GM19238 (cell line): ENCODE data around the gene ONECUT3.
A peak's percentile ranks its signal among the peaks of the same experiment; 100 is the strongest.

Experiments
- DNase-seq: peaks from one replicate; pipeline ENCODE4 v3.0.0; 2011; ENCODE audit warnings: low spot score; ENCODE audit not compliant: insufficient read length

The ONECUT3 gene

DNA sequence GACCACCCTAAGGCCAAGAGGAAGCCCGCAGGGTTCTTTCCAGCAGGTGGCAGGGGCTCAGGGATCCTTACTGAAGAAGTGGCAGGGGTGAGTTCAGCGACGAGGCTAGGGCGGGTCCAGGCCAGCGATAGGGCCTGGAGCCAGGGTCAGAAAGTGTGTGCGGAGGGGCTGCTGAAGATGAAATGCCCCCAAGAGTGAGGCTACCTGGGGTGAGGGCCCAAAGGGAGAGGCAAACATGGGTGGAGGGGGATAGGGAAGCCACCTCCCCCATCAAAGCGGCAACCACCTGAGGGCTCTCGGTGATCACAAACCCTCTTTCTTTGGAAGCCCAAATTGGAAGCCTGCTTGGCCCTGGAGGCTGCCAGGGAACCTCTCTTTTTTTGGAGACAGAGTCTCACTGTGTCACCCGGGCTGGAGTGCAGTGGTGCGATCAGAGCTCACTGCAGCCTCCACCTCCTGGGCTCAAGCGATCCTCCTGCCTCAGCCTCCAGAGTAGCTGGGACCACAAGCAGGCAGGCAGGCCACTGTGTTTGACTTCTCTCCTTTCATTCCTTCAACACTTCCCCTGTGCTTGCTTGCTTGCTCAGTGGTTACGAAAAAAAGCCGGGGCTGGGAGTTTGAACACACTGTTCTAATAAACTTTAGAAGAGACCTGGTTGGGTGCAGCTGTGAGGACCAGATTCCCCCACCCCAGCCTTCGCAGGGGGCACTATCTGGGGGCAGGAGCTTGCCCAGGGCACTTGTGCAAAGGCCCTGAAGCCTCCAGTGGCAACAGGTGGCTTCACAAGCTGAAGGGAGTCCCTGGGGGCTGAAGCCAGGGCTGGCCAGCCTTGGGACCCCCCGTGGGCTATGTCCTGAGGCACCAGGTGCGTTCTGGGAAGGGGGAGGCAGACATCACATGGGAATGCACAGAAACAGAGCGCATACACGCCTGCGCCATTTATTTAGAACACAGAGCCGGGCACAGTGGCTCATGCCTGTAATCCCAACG is 60.2 kb downstream of the ONECUT3 start:
- no peak for DNase-seq

DNA sequence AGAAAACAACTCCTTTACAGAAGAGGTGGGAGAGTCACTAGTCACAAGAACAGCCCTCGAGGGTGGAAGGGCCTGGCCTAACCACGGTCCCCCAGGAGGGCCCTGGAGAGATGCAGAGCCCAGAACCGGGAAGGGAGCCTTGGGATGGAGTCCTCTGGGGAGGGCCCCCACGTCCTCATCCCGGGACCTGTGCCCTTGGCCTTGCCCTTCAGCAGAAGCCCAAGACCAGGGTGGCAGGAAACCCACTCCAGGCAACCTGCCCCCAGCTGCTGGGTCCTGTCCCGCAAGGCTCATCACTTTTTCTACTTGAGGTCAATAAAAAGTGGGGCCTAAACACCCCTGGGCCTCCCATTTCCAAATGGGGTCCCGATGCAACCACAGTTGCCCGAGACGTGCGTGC is 61.1 kb downstream of the ONECUT3 start:
- no peak for DNase-seq

DNA sequence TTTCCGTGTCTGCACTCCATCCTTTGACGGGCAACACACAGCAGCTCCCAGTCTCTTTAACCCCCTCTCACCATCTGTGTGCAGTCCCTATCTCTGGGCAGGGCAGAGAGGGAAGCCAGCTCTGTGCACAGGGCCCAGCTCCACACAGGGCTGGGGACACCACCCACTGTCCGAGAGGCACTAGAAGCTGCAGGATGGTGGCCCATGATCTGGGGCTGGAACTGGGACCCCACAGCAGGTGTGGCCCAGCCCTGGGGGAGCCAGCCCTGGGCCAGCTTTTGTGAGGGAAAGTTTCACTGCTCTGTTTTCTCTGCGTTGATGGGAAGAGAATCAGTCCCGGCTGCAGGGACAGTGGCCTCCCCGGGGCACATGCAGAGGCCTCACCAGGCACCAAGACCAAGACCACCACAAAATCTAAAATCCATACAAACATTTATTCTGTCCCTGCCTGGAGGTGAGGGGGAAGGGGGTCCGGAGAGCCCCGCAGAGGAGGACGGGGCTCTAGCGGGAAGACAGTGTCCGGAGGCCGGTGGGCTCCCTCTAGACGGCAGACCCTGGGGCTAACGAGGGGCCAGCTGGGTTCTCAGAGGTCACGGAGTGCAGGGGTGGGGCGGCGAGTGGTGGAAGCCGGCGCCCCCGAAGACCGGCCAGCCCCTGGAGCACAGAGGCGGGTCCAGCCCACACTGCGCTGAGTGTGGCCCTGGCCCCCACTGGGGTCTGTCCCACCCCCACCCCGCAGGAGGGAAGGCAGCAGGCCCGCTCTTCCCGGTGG is 61.7 kb downstream of the ONECUT3 start:
- DNase-seq = no peak

DNA sequence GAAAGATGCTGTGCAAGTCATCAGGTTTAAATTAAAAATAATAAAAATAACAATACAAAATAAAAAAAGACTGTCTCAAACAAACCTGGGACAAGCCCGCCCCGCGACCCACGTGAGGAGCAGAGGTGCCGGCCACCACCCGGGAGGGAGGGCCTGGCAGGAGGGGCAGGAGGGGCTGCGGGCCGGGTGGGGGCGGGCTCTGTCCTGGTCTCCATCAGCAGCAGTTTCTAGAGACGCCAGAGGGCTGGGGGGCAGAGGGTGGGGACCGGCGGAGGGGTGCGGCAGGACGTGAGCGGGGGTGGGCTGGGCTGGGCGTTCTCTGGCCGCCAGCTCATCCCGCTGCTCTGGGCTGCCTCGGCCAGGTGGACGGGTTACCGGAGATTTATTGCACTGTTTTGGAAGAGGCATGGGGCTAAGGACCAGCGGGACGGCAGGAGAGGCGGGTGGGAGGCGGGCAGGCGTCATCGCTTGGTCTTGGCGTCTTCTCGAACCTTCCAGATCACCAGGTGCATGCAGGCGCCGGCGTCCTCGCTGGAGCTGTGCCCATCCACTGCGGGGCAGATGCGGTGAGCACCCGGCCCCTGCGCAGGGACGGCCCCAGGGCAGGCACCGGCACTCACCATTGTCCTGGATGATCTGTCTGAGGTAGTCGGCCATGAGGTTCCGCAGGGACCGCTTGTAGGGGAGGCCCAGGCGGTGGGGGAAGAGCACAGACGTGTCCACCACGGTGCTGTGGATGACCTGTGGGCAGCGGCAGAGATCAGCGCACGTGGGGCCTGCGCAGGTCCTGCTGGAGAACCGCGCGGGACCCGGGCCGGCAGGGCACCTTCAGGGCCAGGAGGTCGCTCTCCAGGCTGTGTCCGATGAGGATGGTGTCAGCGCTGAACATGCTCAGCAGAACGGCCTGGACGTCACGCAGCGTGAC is 62.6 kb downstream of the ONECUT3 start:
- DNase-seq = no peak

DNA sequence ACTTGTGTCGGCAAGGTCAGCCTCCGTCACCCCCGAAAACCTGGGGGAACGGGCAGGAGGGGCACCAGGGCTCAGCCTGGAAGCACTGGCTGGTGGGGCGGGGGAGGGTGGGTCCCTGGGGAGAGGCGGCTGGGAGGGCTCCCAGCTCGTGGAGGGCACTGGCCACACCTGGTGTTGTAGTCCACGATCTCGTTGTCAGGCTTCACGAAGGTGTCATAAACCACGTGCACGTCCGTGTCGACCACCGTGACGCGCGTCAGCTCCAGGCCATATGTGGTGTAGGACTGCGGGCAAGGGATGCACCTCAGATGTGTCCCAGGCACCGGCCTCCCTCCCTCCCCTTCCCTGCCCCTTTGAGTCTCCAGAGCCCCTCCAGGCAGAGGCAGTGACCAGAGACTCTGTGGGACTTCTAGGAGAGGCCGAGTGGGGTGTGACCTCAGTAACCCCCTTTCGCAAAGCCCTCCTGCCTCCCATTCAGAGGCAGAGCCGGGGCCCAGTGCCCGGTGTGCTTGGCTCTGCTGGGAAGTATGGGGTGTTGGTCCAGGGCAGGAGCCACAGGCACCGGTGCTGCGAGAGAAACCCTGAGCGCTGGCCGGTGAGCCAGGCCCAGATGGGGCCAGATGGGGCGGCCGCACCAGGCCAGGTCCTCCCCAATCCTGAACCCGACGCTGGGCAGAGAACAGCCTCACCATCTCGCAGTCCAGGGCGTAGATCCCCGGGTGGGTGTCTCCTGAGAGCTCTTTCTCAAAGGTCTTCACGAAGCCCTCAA is 63.4 kb downstream of the ONECUT3 start:
- no peak for DNase-seq

DNA sequence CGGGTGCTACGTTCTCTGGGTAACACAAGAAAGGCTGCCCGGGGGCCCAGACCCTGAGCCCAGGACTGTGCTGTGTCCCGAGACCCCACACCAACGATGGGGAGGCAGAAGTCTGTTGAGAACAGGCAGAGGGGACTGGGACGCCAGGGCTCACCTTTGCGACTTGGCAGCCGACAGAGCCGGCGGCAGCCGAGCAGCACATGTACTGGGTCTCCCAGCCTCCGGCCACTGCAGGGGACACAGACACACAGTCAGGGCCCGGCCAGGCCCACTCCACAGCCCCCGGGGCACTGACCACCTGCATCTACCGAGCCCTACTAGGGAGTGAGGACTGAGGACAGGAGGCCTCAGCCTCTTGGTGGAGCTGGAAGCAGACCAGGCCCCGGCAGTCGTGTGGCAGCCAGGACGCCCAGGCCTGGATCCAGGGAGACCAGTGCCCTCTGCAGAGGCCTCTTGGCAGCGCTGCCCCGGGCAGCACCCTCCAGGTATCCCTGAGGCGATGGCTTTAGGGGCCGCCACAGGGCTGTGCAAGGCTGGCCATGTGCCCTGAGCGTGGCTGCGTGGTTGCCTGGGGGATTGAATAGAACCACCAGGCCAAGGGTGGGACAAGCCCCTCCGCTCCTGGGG is 64.4 kb downstream of the ONECUT3 start:
- DNase-seq = no peak

DNA sequence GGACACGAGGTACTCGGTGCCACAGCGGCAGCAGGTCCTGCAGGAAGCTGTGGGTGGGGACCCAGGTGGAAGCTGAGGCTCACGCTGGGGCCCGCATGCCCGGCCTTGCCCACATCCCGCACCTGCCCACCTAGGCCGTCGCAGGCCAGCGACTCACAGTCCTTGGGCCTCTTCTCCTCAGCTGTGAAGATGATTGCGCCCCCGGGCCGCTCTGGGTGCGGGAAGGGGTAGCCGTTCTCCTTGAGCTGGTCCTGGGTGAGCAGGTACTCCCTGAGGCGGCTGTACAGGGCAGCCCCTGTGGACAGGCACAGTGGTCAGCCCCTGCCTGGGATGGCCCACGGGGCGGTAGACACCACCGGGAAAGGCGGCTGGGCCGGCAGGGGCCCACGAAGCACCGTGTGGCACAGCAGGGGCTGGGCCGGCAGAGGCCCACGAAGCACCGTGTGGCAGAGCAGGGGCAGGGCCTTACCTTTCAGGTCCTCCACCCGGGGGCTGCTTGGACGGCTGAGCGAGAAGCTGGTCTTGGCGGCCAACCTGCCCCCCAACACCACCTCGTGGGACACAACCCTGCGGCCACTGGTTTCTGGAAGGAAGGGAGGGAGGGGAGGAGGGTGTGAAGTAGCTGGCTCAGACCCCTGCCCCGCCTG is 65.4 kb downstream of the ONECUT3 start:
- DNase-seq = no peak

DNA sequence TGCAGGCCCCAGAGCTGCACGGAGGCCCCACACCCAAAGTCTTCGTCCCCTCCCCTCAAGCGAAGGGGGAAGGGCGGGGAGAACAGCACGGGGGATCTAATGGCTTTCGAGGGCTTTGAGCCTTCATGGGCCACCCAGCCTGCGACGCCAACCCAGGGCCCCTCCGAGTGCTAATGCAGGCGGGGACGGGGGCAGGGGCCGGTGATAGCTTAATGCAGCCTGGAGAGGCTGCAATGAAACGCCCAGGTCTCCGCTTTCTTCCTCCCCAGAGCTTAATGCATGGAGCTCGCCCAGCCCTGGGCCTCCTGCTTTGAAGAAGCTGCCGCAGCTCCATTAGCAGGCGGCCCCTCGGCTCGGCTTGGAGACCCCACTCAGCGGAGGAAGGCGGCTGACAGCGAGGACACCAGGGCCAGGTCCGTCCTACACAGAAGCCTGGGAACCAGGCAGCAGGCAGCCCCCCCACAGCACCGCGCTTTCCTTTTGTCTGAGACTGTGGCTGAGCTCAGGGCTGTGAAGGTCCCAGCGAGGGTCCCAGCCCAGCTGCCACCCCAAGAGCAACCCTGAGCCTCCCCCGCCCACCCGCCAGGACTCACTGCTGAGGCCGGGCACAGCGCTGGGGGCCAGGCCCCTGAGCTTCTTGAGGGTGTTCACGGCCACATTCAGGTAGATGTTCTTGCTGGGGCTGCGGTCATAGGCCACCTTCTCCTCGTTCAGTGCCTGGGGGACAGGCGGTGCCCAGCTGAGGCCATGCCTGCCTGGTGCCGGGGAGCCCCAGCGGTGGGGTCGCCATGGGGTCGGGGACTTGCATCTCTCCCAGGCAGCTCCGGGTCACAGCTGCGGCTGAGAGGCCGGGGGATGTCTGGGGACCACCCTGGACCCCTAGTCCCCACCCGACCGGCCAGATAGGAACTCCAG is 66.3 kb downstream of the ONECUT3 start:
- no peak for DNase-seq

DNA sequence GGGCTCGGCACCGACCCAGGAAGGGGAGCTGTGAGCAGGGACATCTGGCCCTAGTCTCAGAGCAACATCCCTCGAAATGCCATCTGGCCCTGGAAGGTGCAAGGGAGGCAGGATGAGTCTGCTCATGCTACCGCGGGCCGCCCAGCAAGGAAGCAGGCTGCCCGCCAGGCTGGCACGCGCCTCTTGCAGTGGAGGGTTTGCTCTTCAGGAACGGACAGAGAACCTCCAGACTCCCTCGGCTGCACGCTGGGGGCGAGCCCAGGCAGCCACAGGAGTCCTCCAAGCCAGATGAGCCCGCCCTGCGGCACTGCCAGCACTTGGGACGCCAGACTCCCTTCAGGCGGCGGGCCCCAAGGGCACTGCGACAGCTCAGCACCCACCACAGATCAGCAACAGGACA is 68.9 kb downstream of the ONECUT3 start:
- DNase-seq = no peak

DNA sequence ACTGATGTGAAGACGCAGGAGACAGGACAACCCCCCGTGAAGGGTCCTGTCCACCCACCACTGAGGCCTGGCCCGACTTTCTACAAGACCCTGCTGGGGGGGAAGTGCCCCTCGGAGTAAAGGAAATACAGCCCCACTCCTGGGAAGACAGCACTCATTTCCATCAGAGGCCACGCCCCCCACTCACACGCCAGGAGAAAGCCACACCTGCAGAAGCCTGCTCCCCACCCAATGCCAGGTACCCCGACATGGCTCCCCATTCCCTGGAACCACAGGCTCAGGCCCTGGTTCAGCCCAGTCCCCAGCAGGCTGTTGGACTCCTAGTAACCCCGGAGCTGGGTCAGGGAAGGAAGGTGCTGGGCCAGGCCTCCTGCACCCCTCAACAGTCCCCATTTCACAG is 69.7 kb downstream of the ONECUT3 start:
- no peak for DNase-seq

DNA sequence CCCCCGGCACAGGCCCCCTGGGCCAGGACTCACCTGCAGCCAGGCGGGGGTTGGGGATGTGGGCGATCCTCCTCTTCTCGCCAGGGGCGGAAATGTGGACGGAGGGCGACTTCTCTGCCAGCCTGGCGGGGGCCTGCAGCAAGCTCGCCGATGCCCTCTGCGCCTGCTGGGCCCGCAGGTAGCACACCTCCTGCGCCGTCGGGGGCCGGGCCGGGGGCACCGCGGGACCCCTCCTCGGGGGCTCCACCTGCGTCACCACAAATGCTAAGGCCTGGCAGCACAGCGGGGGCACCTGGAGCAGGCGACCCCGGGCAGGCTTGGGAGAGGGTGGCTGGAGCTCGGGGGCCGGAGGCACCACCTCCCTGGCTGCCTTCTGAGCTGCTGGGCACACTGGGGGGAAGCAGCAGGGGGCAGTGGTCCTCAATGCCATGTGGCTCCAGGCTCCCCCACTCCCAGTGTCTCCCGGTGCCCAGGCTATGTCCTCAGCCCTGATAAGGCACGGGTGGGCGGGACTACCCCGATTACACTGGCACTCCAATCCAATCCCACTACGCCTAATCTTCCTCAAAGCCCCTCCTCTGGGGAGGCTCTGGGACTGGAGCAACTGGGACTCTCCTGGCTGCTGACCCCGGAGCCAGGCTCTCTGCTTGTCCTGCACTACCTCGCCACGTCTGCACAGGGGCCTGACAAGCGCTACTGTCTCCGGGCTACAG is 70.4 kb downstream of the ONECUT3 start:
- no peak for DNase-seq

DNA sequence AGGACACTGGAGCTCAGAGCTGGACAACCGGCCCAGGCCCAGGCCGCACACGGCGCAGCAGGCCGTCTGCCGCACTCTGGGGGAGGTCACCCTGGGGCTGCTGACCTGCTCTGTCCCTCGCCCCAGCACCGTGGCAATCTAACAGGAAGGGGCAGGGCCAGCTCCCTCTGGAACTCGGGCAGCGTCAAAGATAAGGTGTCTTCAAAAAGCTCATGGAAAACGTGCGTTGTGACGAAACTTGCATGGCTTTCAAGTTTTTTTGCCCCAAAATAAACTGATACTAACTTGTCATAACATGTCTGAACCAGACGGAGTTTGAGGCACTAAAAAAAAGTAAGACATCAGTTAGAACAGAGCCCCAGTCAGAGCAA is 70.9 kb downstream of the ONECUT3 start:
- DNase-seq = no peak

DNA sequence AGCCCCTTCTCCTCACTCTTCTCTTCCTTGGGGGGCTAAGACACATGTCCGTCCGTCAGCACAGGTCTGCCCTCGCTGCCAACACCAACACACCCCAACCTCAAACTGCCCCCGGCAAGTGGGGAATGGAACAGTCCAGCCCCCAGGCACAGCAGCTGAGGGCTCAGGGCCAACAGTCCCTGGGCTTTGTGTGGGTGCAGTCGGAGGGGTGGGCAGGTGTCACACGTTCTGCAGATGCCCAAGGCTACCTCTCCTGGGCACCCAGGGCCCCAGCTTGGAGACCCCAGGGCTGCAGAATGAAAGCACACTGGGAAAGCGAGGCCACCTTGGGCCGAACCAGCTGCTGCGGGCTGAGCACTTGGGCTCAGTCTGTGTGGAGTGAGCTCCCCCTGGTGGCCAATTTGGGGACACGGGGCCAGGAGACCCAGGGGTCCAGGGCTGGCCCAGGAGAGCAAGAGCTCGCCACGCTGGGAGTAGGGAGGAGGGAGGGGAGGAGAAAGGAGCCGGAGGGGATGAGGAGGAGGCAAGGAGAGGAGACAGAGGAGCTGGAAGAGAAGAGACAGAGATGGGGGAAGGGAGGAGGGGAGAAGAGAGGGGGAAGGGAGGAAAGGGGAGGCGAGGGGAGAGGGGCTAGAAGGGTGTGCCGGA is 72.7 kb downstream of the ONECUT3 start:
- DNase-seq = peak; percentile 99

DNA sequence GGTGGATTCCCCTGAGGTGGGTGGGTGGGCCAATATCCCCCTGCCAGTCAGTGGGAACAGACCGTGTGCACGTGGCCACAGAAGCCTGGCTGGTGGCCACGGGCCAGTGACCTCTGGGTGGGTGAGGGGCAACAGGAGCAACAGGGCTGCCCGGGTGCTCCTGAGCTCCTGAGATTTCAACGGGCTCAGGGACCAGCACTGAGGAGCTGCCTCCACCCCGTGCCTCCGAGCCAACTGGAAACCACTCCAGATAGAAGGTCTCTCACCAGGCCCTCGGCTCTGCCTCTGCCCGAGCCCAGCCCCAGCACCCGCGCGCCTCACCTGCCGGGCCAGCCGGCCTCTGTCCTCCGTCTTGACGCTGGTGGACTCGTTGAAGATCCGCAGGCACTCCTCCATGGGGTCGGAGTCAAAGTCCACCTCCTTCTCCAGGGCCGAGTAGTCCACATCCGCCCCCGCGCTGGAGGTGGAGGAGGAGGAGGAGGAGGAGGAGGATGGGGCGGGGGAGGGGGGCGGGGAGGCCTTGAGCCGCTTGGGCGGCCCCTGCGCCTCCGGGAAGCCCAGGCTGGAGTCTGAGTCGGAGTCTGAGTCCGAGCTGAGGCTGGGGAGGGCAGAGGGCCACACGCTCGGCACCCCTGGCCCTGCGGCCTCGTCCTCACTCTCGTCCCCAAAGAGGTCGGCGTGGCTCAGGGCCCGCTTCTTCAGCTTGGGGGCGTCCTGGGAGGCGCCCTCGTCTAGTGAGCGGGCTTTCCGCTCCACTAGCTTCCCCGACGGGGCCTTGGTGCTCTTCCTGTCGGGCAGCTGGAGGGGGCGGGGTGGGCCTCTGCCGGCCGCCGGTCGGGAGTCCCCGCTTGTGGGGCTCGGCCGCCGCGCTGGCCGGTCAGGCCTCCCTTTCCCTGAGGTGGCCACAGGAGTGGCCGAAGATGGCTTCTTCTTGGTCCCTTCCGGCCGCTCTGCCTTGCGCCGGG is 73.5 kb downstream of the ONECUT3 start:
- DNase-seq = no peak

DNA sequence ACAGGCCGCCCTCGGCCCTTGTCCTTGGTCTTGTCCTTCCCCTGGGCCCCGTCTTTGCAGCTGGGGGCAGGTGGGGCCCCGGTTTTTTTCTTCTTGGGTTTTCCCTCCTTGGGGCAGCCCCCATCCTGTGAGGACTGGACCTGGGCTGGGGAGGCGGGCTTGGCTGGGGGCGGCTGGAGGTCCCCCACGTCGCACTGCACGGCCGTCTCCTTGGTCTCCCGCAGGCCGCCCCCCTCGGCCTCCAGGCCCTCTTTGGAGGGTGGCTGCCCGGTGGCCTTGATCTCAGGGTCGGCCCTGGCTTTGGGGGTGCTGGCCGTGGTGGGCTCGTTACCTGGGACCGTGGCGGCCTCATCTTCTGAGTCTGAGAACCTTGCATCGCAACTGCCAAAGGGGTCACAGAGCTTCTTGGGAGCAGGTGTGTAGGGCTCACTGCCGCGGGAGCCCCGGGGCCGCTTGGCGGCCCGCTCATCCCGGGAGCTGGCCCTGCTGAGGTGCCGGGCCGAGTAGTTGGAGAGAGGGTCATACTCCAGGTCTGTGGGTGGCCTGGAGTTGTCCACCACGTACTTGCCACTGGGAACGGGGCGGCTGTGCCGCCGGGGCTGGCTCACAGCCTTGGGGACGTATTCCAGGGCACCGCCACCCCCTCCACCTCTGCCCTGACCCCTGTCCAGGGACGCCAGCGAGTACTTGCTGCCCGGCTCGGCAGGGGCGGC is 74.4 kb downstream of the ONECUT3 start:
- DNase-seq = no peak
